Measurements from ENCODE around the gene RHNO1.

DNA sequence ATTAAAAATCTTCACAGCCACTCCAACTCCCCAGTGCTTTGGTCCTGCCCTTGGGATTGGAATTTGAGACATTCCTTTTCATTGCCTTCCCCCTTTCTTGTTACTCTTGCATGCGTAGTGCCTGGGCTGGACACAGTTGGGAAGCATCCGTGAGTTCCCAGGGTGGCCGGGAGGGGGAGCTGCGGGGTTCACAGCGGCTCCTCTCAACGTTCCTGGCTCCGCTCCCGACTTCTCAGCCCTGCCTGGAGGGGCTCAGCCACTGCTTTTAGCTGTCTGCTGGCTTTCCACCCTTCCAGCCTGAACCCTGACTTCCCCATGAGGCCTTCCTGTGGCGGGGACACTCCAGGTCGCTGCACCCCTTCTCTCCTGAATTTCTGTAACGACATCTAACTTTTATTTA, 23.4 kb upstream of the RHNO1 start:
- TF ChIP-seq EZH2 (IDR thresholded peaks at IDR 0.05; ENCODE audit: low read depth) = no peak
- TF ChIP-seq, protein P1, sequence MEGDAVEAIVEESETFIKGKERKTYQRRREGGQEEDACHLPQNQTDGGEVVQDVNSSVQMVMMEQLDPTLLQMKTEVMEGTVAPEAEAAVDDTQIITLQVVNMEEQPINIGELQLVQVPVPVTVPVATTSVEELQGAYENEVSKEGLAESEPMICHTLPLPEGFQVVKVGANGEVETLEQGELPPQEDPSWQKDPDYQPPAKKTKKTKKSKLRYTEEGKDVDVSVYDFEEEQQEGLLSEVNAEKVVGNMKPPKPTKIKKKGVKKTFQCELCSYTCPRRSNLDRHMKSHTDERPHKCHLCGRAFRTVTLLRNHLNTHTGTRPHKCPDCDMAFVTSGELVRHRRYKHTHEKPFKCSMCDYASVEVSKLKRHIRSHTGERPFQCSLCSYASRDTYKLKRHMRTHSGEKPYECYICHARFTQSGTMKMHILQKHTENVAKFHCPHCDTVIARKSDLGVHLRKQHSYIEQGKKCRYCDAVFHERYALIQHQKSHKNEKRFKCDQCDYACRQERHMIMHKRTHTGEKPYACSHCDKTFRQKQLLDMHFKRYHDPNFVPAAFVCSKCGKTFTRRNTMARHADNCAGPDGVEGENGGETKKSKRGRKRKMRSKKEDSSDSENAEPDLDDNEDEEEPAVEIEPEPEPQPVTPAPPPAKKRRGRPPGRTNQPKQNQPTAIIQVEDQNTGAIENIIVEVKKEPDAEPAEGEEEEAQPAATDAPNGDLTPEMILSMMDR (conservative IDR thresholded peaks at IDR 0.05) = peak; percentile 80
